Thyroid gland (tissue), 4 donors: Measurements from ENCODE around the gene MIS18A.

ENCODE experiments used
- CTCF ChIP-seq, 6 experiments: fragments of 200-600 bp in 3 of 6; fragments of 450-650 bp in 3 of 6; sonication (generic) in 3 of 6; IDR thresholded peaks; one replicate each; pipeline ENCODE4 v1.5.1; 2016 to 2019; ENCODE audit warnings: antibody characterized with exemption in 6 of 6, mild to moderate bottlenecking in 2 of 6, inconsistent platforms in 1 of 6, moderate library complexity in 1 of 6
- POLR2A ChIP-seq, 2 donors: fragments of 450-650 bp; IDR thresholded peaks; one replicate each; pipeline ENCODE4 v1.6.1; 2017; ENCODE audit warnings: antibody characterized with exemption in 2 of 2, mild to moderate bottlenecking in 2 of 2, moderate library complexity in 1 of 2

GRCh38 chr21:32319012-32319411, 40.2 kb upstream of the MIS18A start:
- TF ChIP-seq CTCF (IDR thresholded peaks at IDR 0.05) (no peak), POLR2A (IDR thresholded peaks at IDR 0.05) (no peak)
